GM19467 (cell line): ENCODE measurements around the gene TSPAN10.
A peak's percentile ranks its signal among the peaks of the same experiment; 100 is the strongest.
"Not testable (repeated sequence)": the region's sequence is repeated elsewhere in the genome, so short reads cannot be mapped to it uniquely, and the experiment has no call there.

Experiments used
- ATAC-seq: cut with Tn5 transposase; IDR thresholded peaks from one replicate; pipeline ENCODE4 v1.9.1; 2021; ENCODE audit warnings: mild to moderate bottlenecking, moderate library complexity; ENCODE audit not compliant: unreplicated experiment

TSPAN10 gene

GRCh38 chr17:81659038-81659437, 22.0 kb downstream of the TSPAN10 start:
- ATAC-seq = no peak

GRCh38 chr17:81660441-81660840, 23.4 kb downstream of the TSPAN10 start:
- no peak for ATAC-seq

GRCh38 chr17:81662002-81662401, 25.0 kb downstream of the TSPAN10 start:
- ATAC-seq = no peak

GRCh38 chr17:81664051-81664470, 27.1 kb downstream of the TSPAN10 start:
- ATAC-seq = no peak

- peak; percentile 9 for ATAC-seq
Measured at GRCh38 chr17:81665205-81666091, 28.5 kb downstream of the TSPAN10 start.

- no peak for ATAC-seq
Measured at GRCh38 chr17:81666092-81666341, 29.0 kb downstream of the TSPAN10 start.

- ATAC-seq = peak; percentile 76
Measured at GRCh38 chr17:81666342-81667191, 29.6 kb downstream of the TSPAN10 start, which contains the start of the genes CCDC137 and OXLD1. Gene CCDC137 (plus strand): TSS chr17:81666737. CDS start chr17:81666767, 30 bp downstream. Gene OXLD1 (minus strand): TSS chr17:81666605. CDS start chr17:81666577, 28 bp downstream.

GRCh38 chr17:81667754-81668153, 30.8 kb downstream of the TSPAN10 start:
- ATAC-seq = no peak

- no peak for ATAC-seq
Measured at GRCh38 chr17:81672504-81672903, 35.5 kb downstream of the TSPAN10 start.

- ATAC-seq = no peak
Measured at GRCh38 chr17:81672954-81673353, 36.0 kb downstream of the TSPAN10 start.

- no peak for ATAC-seq
Measured at GRCh38 chr17:81673561-81674258, 36.7 kb downstream of the TSPAN10 start.

GRCh38 chr17:81675515-81676221, 38.7 kb downstream of the TSPAN10 start:
- ATAC-seq = not testable (repeated sequence)

GRCh38 chr17:81676906-81677305, 39.9 kb downstream of the TSPAN10 start:
- no peak for ATAC-seq

GRCh38 chr17:81680150-81680549, 43.2 kb downstream of the TSPAN10 start:
- ATAC-seq = no peak

- ATAC-seq = no peak
Measured at GRCh38 chr17:81681672-81682071, 44.7 kb downstream of the TSPAN10 start.

GRCh38 chr17:81682565-81683207, 45.7 kb downstream of the TSPAN10 start:
- no peak for ATAC-seq

- peak; percentile 1 for ATAC-seq
Measured at GRCh38 chr17:81683208-81683583, 46.2 kb downstream of the TSPAN10 start.

GRCh38 chr17:81683584-81684441, 46.8 kb downstream of the TSPAN10 start, which contains the start of the genes ARL16 and HGS:
Gene ARL16 (minus strand): TSS chr17:81683797. CDS start chr17:81683753, 44 bp downstream.
Gene HGS (plus strand): TSS chr17:81684011. CDS start chr17:81684067, 56 bp downstream.
- ATAC-seq = peak; percentile 83

- peak; percentile 3 for ATAC-seq
Measured at GRCh38 chr17:81684442-81684911, 47.5 kb downstream of the TSPAN10 start.
